Gastroesophageal sphincter (tissue), 3 donors: ENCODE data around the gene ANKRA2.

Source experiments
- EP300 ChIP-seq: sonication (generic); formaldehyde crosslinking; IDR thresholded peaks from one replicate; pipeline ENCODE4 v1.6.1; 2017; ENCODE audit warnings: antibody characterized with exemption, mild to moderate bottlenecking
- POLR2A ChIP-seq, 2 donors: fragments of 450-650 bp; IDR thresholded peaks; one replicate each; pipeline ENCODE4 v1.6.1; 2017; ENCODE audit warnings: antibody characterized with exemption in 2 of 2, mild to moderate bottlenecking in 2 of 2, moderate library complexity in 1 of 2
- POLR2AphosphoS5 ChIP-seq: sonication (generic); formaldehyde crosslinking; IDR thresholded peaks from one replicate; pipeline ENCODE4 v1.6.1; 2017; ENCODE audit warnings: antibody characterized with exemption
- TF ChIP-seq, protein P1 (sequence below), 4 experiments: fragments of 200-600 bp in 2 of 4; fragments of 450-650 bp in 2 of 4; sonication (generic) in 1 of 4; IDR thresholded peaks; one replicate each; pipeline ENCODE4 v1.5.1; 2017 to 2019; ENCODE audit warnings: antibody characterized with exemption in 4 of 4, mild to moderate bottlenecking in 2 of 4, moderate library complexity in 2 of 4

DNA sequence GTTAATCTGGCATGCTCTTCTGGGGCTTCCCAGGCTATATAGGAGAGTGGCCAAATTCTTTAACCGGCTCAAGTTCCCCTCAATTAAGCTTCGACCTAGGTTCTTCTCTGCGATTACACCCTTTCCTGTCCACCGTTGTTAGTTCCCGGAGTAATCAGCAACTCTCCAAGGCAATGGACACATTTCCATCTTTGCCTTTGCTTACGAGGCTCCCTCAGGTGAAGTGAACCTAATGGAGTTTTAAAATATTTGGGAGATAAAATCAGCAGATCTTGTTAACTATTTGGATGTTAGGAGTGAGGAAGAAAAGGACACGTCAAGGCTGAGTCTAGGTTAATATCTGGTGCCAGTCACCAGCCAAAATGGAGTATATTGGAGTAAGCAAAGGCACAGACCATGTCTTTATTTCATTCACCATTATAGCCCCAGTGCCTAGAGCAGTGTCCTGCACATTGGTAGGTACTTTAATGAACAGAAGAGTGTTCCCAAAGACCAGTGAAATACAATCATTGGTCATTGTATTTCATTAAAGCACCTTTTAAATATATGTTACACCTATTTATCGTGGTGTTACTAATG is 619 bp upstream of the ANKRA2 start:
- TF ChIP-seq, protein P1, sequence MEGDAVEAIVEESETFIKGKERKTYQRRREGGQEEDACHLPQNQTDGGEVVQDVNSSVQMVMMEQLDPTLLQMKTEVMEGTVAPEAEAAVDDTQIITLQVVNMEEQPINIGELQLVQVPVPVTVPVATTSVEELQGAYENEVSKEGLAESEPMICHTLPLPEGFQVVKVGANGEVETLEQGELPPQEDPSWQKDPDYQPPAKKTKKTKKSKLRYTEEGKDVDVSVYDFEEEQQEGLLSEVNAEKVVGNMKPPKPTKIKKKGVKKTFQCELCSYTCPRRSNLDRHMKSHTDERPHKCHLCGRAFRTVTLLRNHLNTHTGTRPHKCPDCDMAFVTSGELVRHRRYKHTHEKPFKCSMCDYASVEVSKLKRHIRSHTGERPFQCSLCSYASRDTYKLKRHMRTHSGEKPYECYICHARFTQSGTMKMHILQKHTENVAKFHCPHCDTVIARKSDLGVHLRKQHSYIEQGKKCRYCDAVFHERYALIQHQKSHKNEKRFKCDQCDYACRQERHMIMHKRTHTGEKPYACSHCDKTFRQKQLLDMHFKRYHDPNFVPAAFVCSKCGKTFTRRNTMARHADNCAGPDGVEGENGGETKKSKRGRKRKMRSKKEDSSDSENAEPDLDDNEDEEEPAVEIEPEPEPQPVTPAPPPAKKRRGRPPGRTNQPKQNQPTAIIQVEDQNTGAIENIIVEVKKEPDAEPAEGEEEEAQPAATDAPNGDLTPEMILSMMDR (IDR thresholded peaks at IDR 0.05), result no peak
- TF ChIP-seq POLR2A (IDR thresholded peaks at IDR 0.05), result no peak
- TF ChIP-seq POLR2AphosphoS5, result no peak
- TF ChIP-seq EP300, result no peak
